HG03064 (cell line): ENCODE data around the gene RPS6KA5.

Experiments
- ATAC-seq: cut with Tn5 transposase; IDR thresholded peaks from one replicate; pipeline ENCODE4 v1.9.1; 2021; ENCODE audit warnings: low read depth; ENCODE audit not compliant: unreplicated experiment

The RPS6KA5 gene

DNA sequence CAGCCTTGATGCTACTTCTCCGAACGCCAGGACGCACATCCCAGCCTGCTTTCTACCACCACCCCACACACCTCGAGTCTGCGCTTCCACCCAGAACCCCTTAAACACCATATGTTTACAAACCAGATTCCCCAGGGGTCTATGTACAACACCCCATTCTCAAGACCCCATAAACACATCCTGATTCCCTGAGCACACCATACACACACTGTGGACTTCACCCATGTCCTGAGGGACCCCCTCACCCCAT is 244.9 kb downstream of the RPS6KA5 start:
- no peak for ATAC-seq

GRCh38 chr14:90814806-90815571 is 245.5 kb downstream of the RPS6KA5 start:
- no peak for ATAC-seq

DNA sequence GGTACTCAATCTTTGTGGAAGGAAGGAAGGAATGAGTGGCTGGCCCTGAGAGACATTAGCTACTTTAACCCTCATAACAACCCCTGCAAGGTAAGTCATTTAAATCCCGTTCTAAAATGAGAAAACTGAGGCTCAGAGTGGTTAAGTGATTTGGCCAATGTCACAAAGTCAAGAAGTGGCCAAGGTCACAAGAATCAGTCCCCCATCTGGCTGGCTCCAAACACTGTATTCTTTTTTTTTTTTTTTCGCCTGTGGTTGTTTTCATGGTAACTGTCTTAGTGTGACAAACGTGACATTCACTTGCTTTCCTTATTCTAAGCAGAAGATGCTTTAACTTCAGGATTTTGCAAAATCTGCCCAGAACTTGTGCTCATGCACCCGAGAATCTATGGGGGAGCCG is 247.0 kb downstream of the RPS6KA5 start:
- ATAC-seq = no peak

GRCh38 chr14:90812109-90812508 is 248.3 kb downstream of the RPS6KA5 start:
- ATAC-seq = no peak

DNA sequence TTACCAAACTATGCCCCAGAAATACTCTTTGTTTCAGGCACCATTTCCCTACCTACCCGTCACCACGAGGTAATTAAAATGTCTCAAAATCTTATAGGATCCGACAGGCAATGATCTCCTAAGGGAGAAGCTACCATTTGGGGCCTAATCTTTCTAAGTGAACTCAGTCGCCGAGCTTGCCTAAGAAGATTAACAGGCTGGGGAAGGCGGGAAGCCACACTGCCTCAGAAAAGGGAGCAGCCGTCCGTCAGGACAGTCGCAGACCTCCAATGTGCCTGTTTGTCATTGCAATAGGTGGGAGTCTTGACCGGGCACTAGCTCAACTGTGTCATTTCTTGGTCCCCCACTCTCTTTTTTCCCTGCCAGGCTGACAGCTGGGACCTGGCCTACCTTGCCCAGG is 248.8 kb downstream of the RPS6KA5 start:
- ATAC-seq = no peak

DNA sequence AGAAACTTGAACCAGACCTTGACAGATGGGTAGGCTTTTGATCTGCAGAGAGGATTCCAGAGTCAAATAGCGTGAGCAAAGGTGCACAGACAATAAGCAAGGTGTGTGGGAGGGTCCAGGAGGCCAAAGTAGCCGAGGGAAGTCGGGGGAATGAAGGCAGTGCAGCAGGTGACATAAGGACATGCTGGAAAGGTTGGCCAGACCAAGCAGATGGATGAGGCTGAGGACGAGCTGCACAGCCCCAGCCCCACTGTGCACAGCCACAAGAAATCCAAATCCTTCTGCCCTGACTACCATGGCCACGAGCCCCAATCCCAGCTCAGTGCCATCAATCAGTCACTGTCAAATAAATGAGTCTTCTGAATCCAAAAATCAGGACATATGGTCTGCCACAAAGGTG is 249.6 kb downstream of the RPS6KA5 start:
- ATAC-seq = no peak

GRCh38 chr14:90809530-90810312 is 250.7 kb downstream of the RPS6KA5 start:
- no peak for ATAC-seq

GRCh38 chr14:90808759-90809529 is 251.5 kb downstream of the RPS6KA5 start:
- no peak for ATAC-seq

GRCh38 chr14:90807060-90807459 is 253.4 kb downstream of the RPS6KA5 start:
- ATAC-seq = no peak

- ATAC-seq = no peak
Measured at GRCh38 chr14:90805662-90806540, 254.5 kb downstream of the RPS6KA5 start.

- ATAC-seq = no peak
Measured at GRCh38 chr14:90805084-90805391, 255.4 kb downstream of the RPS6KA5 start.

DNA sequence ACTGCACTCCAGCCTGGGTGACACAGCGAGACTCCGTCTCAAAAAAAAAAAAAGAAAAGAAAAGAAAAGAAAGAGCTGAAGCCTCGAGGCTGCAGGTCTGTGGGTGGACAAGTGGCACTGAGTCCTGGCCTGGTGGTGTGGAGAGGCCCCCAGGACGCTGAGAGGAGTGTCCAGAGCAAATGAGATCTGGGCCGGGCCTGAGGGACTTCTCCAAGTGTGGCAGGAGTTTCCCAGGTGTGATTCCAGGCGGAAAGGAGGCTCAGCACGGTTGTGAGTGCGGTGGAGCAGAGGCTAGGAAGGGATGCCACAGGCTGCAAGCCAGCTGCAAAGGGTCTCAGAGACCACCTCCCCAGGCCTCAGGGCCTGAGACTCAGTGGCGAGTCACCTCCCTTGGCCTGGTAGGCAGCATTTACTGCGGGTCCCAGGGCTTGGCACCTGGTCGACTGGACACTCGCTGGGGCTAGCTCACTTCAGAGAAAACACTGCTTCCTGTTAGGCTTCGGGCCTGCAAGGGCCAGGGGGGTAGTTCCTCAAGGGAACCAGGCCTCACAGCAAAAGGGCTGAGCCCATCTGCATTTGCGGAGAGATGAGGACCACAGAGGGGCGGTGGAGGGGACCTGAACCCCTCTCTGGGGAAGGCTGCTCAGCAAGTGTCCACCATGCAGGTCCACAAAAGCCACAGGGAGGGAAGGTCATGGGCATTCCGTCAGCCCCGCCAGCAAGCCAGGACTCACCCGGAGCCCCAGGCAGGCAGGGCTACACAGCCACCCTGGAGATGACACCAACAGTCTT is 256.0 kb downstream of the RPS6KA5 start:
- no peak for ATAC-seq

DNA sequence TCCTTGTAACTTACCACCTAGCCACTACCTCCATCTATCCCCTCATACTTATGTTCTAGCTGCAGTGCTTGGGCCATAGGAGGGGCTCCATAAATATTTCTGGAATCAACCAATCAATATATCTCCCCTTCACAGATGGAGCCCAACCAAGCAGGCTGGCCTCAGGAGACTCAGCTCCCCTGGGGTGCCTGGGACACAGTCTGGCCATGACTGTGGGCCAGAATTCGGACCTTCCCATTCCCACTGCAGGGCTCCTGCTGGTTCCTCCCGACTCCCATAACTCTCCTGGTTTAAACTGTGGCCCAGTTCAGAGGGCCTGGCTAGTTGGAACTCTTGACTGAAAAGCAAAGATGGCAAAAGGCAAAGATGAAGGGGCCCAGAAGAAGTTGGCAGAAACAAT is 257.2 kb downstream of the RPS6KA5 start:
- ATAC-seq = no peak

GRCh38 chr14:90799420-90799819 is 261.0 kb downstream of the RPS6KA5 start:
- no peak for ATAC-seq

- ATAC-seq = no peak
Measured at GRCh38 chr14:90797919-90798318, 262.5 kb downstream of the RPS6KA5 start.
